ENCODE results near the gene ARID3B. TPM values are rescaled to one million over a fixed set of nuclear protein-coding genes. Genes with fewer than 3 reads are reported as not detected.
A peak's percentile ranks its signal among the peaks of the same experiment; 100 is the strongest.
"Not testable (repeated sequence)": the region's sequence is repeated elsewhere in the genome, so short reads cannot be mapped to it uniquely, and the experiment has no call there.

The ARID3B gene
- total RNA-seq, 1 donor from 2014 or later = 1.6 TPM

DNA sequence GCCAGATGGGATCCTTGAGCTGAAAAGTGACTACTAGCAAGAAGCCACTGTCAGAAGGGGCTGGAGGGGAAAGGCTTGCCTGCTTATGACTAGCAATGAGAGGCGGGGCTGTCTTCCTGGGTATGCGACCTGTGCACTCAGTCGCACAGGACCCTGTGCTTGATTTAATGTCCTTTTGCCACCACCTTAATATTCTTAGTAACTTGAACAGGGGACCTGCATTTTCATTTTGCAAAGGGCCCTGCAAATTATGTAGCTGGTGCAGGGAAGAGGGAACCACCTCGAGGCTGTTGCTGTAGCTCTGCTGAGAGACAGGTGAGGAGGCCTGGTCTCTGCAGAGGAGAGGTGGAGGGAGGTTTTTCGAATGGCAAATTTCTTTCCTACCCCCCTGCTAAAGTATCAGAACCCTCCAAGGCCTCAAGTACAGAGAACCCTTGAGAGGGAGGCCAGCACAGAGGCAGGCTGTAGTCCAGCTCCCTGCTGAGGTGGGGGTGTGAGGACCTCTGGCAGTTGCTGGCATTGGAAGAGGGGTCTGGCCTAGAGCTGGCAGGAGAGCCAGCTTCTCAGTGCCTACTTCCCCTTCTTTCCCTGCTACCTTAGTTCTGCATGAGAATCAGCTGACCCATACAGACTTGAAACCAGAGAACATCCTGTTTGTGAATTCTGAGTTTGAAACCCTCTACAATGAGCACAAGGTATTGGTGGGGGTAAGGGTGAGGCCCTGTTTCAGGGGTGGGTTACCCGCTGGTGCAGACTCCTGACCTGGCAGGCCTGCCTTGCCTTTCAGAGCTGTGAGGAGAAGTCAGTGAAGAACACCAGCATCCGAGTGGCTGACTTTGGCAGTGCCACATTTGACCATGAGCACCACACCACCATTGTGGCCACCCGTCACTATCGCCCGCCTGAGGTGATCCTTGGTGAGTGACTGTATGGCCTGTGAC is 86.0 kb downstream of the ARID3B start:
- no peak for ATAC-seq (ENCODE audit: poor library complexity)
- DNase-seq = no peak
- intact Hi-C loops (cut with DNase I) = no loop called here

GRCh38 chr15:74627766-74628165 is 86.7 kb downstream of the ARID3B start:
- no peak for DNase-seq
- intact Hi-C loops (cut with DNase I) = no loop called here
- ATAC-seq (ENCODE audit: poor library complexity) = no peak

DNA sequence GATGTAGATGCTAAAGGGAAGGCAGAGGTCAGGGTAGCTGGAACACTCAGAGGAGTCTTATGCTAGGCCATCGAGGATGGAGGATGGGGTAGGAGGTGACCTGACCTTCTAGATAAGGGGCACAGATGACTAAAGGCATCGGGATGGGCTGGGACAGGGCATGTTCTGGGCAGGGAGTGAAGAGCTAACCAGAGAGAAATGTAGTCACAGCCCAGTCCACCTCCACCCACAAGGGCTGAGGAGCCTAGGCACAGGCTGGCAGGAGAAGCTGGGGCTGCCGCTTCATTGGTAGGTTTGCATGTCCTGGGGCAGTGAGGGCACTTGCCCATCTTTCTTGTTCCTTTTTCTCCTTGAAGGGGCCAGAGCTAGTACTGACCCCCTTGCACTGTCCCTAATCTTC is 87.2 kb downstream of the ARID3B start:
- intact Hi-C loops (cut with DNase I) = no loop called here
- no peak for DNase-seq
- no peak for ATAC-seq (ENCODE audit: poor library complexity)

- DNase-seq (no peak), ATAC-seq (ENCODE audit: poor library complexity) (no peak)
- intact Hi-C loops (cut with DNase I) = no loop called here
Measured at GRCh38 chr15:74628949-74629348, 87.9 kb downstream of the ARID3B start.

DNA sequence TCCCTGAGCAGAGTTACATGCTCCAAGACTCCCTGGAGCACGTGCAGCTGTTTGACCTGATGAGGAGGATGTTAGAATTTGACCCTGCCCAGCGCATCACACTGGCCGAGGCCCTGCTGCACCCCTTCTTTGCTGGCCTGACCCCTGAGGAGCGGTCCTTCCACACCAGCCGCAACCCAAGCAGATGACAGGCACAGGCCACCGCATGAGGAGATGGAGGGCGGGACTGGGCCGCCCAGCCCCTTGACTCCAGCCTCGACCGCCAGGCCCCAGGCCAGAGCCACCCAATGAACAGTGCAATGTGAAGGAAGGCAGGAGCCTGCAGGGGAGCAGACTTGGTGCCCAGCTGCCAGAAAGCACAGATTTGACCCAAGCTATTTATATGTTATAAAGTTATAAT is 88.7 kb downstream of the ARID3B start:
- intact Hi-C loops (cut with DNase I) = loop anchor here (5.0 to 10.0 kb wide), 2 partner anchors 252 to 325 kb away; partner anchors contain the start of gene RPP25
- not testable (repeated sequence) for DNase-seq; ATAC-seq (ENCODE audit: poor library complexity)

GRCh38 chr15:74630284-74631086 is 89.5 kb downstream of the ARID3B start:
- intact Hi-C loops (cut with DNase I) = loop anchor here (5.0 to 10.0 kb wide), 2 partner anchors 253 to 324 kb away; partner anchors contain the start of gene RPP25
- DNase-seq (no peak), ATAC-seq (ENCODE audit: poor library complexity) (no peak)

- no peak for DNase-seq
- intact Hi-C loops (cut with DNase I) = loop anchor here (5.0 to 10.0 kb wide), 2 partner anchors 254 to 324 kb away; partner anchors contain the start of gene RPP25
- ATAC-seq (ENCODE audit: poor library complexity) = no peak
Measured at GRCh38 chr15:74631087-74631385, 90.0 kb downstream of the ARID3B start.

- intact Hi-C loops (cut with DNase I) = loop anchor here (5.0 to 10.0 kb wide), 2 partner anchors 254 to 323 kb away; partner anchors contain the start of gene RPP25
- ATAC-seq (ENCODE audit: poor library complexity) (no peak), DNase-seq (no peak)
Measured at GRCh38 chr15:74631408-74631807, 90.4 kb downstream of the ARID3B start.

GRCh38 chr15:74631935-74632560 is 91.0 kb downstream of the ARID3B start:
- intact Hi-C loops (cut with DNase I) = loop anchor here (5.0 to 10.0 kb wide), 2 partner anchors 255 to 323 kb away; partner anchors contain the start of gene RPP25
- peak; percentile 76 for DNase-seq
- ATAC-seq (ENCODE audit: poor library complexity) = peak; percentile 68

DNA sequence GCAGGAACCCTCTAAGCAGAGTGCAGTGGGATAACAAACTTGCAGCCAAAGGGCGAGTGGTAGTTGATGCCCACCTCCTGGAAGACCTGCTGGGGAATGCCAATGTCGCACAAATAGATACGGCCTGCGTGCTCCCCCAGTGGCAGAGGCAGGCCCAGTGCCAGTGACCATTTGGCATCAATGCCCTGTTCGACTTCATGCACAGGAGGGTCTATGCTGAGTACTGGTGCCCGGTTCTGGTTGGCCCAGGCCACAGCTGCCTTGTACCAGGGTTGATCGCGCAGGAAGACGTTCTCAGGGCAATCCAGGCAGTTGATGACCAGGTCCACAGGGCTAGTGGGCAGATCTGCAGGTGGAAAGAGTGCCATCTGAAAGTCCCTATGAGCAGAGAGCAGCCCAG is 91.6 kb downstream of the ARID3B start:
- no peak for ATAC-seq (ENCODE audit: poor library complexity)
- intact Hi-C loops (cut with DNase I) = loop anchor here (5.0 to 10.0 kb wide), 2 partner anchors 255 to 322 kb away; partner anchors contain the start of gene RPP25
- no peak for DNase-seq

DNA sequence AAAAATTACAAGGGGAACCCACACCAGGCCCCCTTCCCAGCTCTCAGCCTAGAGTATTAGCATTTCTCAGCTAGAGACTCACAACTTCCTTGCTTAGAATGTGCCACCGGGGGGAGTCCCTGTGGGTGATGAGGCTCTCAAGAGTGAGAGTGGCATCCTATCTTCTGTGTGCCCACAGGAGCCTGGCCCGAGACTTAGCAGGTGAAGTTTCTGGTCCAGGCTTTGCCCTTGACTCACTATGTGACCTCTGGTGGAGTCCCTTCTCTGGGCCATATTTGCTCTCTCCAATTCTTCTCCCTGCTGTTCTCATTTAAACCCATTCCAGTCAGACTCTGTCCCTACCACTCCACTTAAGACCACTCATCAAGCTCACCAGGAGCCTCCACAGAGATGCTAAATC is 92.8 kb downstream of the ARID3B start:
- DNase-seq = no peak
- intact Hi-C loops (cut with DNase I) = loop anchor here (2.0 to 10.0 kb wide), 3 partner anchors 135 to 321 kb away; partner anchors contain the start of gene RPP25
- ATAC-seq (ENCODE audit: poor library complexity) = no peak

DNA sequence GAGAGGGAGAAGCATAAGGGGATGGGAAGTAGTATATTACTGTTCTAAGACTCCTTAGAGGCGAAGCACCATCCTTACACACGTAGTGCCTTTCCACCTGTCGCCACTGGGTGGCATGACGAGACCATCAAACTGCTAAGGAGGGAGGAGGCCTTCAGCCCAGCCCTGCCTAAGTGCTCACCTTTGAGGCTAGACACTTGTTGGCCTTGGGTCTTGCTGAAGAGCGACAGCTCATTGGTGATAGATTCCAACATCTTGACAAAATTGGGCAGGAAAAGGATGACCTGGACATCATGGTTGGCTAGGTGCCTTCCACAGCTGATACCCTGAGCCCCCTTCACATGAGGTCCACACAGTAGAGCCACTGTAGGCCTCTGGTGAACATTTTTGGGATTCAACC is 94.2 kb downstream of the ARID3B start:
- ATAC-seq (ENCODE audit: poor library complexity) (peak; percentile 74), DNase-seq (peak; percentile 66)
- intact Hi-C loops (cut with DNase I) = loop anchor here (2.0 to 10.0 kb wide), 2 partner anchors 134 to 320 kb away; partner anchors contain the start of gene RPP25

DNA sequence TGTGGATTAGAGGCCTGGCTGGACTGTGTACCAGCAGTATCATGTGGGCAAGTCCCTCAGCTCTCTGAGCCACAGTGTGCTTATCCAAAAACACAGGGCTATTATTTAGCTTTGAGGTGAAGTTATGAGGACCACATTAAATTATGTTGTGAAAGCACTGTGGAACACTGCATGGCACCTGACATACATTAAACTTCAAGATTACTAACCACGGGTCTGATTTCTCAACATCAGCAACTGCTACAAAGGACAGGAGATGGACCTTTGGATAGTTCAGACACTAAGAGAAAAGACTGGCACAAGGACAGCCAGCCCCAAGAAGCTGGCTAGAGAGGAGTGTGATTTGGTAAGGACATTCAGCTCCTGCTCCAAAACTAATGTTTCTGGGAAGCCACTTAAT is 96.0 kb downstream of the ARID3B start:
- no peak for ATAC-seq (ENCODE audit: poor library complexity)
- intact Hi-C loops (cut with DNase I) = loop anchor here (10.0 kb wide), 1 partner anchor 318 kb away; the partner anchor contains the start of gene RPP25
- DNase-seq = no peak

DNA sequence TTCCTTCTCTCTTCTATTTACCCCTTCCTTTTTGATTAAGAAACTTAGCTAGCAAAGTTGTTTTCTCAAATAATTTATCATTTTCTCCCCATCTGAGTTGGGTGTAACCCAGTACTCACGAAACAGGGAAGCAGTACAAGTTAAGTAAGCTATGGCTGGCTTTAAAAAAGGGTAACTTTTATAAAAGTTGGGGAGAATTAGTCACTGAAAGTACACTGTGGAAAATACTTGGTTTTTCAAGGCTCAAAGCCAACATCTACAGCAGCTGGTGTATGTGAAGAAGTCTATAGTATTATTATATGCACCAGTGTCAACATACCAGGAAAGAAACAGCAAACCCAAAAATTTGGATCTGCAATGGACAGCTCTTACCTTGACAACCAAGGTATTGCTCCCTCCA is 100.1 kb downstream of the ARID3B start:
- ATAC-seq (ENCODE audit: poor library complexity) = no peak
- DNase-seq = no peak
- intact Hi-C loops (cut with DNase I) = no loop called here

- ATAC-seq (ENCODE audit: poor library complexity) = peak; percentile 42
- intact Hi-C loops (cut with DNase I) = no loop called here
Measured at GRCh38 chr15:74642348-74642733, 101.3 kb downstream of the ARID3B start.

DNA sequence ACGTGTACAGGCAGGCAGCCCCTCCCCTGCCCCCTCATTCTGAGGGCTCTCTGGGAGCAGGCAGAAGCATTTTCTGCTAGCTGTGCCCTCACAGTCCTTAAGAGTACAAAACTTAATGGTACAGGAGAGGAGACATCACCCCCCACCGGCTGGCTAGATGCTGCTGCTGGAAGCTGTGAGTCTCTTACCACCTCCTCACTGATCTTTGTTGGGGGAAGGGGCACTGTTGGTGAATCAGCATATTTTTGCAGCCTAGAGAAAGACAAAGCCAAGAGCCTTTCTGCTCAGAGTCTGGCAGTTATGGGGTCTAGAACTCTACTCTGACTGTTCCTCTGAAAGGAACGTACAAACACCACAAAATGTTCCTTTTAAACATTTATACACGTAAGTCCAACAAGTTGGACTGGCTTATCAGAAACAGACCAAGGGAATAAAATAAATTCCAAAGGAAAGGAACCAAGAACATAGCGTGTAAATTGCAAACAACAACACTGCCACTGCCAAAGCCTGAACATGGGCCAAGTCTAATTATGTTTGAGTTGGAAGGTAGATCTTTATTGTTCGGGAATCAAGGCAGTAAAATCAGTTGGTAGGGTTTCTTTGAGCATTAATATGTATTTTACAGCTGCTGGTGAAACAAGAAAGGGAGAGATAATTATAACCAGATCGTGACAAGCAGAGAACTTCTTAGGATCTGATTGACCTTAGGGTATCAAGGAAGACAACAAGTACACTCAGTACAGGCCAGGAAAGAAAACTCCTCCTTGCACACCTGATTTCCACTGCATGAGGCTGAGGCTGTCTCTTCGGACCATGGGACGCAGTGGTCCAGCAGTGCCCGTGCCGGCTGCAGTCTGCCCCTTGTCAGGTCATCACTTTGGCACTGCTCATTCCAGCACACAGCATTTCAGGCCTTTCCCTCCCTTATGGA is 102.0 kb downstream of the ARID3B start:
- DNase-seq (no peak), ATAC-seq (ENCODE audit: poor library complexity) (peak; percentile 36)
- intact Hi-C loops (cut with DNase I) = no loop called here

More at GRCh38 chr15:74642348-74642733, 101.3 kb downstream of the ARID3B start:
- no peak for DNase-seq

- peak; percentile 17 for ATAC-seq (ENCODE audit: poor library complexity)
- DNase-seq = no peak
- intact Hi-C loops (cut with DNase I) = no loop called here
Measured at GRCh38 chr15:74643665-74644204, 102.7 kb downstream of the ARID3B start.
